ENCODE results near the gene FRY.

Gene FRY

GRCh38 chr13:32347651-32348050 is 316.1 kb downstream of the FRY start:
- ChIA-PET POLR2A (no interaction called here), CTCF (no interaction called here)
- TF ChIP-seq FOXA1 (IDR thresholded peaks at IDR 0.05) = no peak

More at GRCh38 chr13:32347651-32348050, 316.1 kb downstream of the FRY start:
- DNase-seq (ENCODE audit: extremely low spot score) = no peak
